ACHN (cell line): ENCODE results near the gene ZNF385A.

Experiments used
- DNase-seq: peaks from one replicate; pipeline ENCODE4 v3.0.0-alpha.2; 2015
- in situ Hi-C: cut with HindIII; loops from 2 replicates; pipeline ENCODE4 v1.10.0; 2017; ENCODE audit warnings: low sequenced_read_pairs, low pct_ligation_motif_present, low pct_unique_long_range_greater_than_20kb

Gene ZNF385A

GRCh38 chr12:54379398-54380201 lies 4.9 kb downstream of the ZNF385A start:
- in situ Hi-C loops = no loop called here
- DNase-seq = peak; percentile 96

GRCh38 chr12:54378796-54379397 lies 5.6 kb downstream of the ZNF385A start:
- DNase-seq = peak; percentile 75
- in situ Hi-C loops = no loop called here

GRCh38 chr12:54377797-54378515 lies 6.6 kb downstream of the ZNF385A start:
- in situ Hi-C loops = no loop called here
- no peak for DNase-seq

- in situ Hi-C loops = no loop called here
- DNase-seq = no peak
Observed at GRCh38 chr12:54377007-54377406, 7.5 kb downstream of the ZNF385A start.

- in situ Hi-C loops = no loop called here
- no peak for DNase-seq
Observed at GRCh38 chr12:54376596-54376995, 7.9 kb downstream of the ZNF385A start.

GRCh38 chr12:54375259-54375579 lies 9.3 kb downstream of the ZNF385A start:
- DNase-seq = no peak
- in situ Hi-C loops = no loop called here

- in situ Hi-C loops = no loop called here
- DNase-seq = no peak
Observed at GRCh38 chr12:54374562-54375258, 9.8 kb downstream of the ZNF385A start.

- DNase-seq = no peak
- in situ Hi-C loops = no loop called here
Observed at GRCh38 chr12:54373649-54374561, 10.6 kb downstream of the ZNF385A start.

- in situ Hi-C loops = no loop called here
- DNase-seq = no peak
Observed at GRCh38 chr12:54372113-54372806, 12.3 kb downstream of the ZNF385A start.

GRCh38 chr12:54371328-54372112 lies 13.0 kb downstream of the ZNF385A start:
- DNase-seq = no peak
- in situ Hi-C loops = no loop called here

GRCh38 chr12:54370171-54370730 lies 14.3 kb downstream of the ZNF385A start:
- peak; percentile 92 for DNase-seq
- in situ Hi-C loops = no loop called here

- no peak for DNase-seq
- in situ Hi-C loops = no loop called here
Observed at GRCh38 chr12:54369597-54370131, 14.9 kb downstream of the ZNF385A start.

GRCh38 chr12:54368709-54369596 lies 15.6 kb downstream of the ZNF385A start:
- in situ Hi-C loops = no loop called here
- peak; percentile 93 for DNase-seq

- no peak for DNase-seq
- in situ Hi-C loops = no loop called here
Observed at GRCh38 chr12:54368025-54368708, 16.4 kb downstream of the ZNF385A start.

GRCh38 chr12:54364413-54364812 lies 20.1 kb downstream of the ZNF385A start, which contains the start of gene GPR84:
Gene GPR84, minus strand, starts transcription at chr12:54364486. Its CDS starts 635 bp downstream, at chr12:54363851.
- in situ Hi-C loops = no loop called here
- no peak for DNase-seq
